Putamen (tissue), 1 donor: Measurements from ENCODE around the gene IQCH.

Experiments
- DNase-seq: peaks from one replicate; pipeline ENCODE4 v3.0.0-alpha.2; 2016; ENCODE audit warnings: low spot score

Gene IQCH

DNA sequence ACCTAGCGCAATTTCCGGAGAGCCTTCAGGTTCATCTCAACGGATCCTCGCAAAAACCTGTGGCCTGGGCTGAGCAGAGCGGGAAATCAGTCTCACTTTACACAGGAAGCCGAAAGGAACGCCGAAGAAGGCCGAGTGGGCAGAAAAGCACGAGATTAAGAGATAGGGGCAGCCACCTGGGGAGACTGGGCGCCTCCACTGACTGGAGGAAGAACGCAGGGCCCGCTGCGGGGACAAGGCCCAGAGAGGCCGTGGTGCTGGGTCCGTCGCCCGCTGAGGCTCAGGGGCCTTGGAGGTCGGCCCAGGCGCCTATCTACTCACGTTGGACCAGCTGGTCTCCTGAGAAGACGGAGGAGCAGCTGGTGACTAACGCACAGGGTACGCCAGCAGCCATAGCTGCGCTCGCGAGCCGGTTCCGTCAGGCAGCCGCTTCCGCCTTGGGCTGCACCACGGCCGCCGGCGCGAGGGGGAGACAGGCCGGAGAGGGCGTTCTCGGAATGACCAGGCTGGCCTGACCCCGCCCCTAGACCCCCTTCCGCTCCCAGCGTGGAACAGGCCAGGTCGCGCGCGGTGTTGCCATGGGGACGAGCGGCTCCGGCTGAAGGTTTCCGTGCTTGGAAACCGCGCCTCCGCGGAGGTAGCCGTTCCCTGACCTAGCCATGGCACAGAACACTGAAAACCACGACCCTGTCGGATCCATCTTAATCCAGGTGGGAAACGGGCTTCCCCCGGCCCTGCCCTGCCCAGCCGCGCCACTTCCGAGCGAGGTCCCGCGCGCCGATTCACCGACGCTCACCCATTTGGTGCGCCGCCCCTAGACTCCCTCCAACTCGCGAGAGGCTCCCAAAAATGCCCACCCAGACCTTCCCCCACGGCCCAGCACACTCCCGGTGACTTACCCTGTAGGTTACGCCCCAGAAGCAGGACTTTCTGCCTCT, at the start of gene IQCH, which contains the start of gene AAGAB:
Gene IQCH, plus strand, starts transcription at position 549 of the 938 bp plus-strand sequence. Its CDS starts 111 bp downstream, at position 660.
Gene AAGAB, minus strand, starts transcription at position 424 of the 938 bp plus-strand sequence. Its CDS starts 30 bp downstream, at position 394.
- DNase-seq: peak; percentile 93

DNA sequence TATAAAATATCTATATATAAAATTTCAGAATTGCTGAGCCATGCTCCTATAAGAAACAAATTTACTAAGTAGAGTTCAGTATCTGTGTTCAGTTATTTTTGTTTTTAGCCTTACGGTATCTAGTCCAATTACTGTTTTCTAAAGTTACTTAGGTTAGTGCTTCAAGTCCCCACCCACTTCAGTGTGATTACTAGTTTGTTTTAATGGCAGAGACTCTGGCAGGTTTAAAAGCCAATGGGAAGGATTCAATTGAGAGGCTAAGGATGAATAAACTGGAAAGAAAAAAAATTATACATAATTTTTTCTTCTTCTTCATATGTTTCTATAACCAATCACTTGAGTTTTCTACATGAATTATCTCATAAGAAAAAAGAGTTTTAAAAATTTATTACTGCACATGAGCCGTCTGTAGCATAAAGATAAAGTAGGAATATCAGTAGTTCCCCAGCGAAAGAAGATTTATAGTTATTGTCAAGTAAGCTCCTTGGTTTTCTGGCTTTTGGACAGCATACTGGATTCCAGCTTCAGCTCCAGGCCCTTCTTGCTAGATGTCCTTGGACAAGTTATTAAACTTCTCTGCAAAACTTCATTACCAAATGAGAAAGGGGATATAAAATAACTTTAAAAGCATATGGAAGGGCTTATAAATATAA, 46.9 kb upstream of the IQCH start:
- no peak for DNase-seq

DNA sequence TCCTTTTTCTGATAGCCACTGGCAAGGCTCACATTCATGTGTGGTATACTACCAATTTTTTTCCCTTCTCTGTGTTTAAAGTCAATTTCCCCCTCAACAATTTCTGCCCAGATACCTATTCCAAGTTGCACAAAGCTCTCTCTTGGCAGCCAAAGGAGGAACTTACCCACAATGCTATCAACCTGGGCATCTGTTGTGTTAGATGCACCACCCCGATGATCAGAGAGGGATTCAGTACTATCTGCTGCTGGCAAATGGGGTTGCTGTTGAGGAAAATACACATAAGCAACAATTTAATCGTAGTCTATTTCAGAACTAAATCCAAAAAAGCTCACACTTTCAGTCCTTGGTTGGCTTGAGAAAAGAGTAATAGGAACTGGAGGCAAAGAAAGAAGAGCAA, 46.2 kb upstream of the IQCH start:
- no peak for DNase-seq

DNA sequence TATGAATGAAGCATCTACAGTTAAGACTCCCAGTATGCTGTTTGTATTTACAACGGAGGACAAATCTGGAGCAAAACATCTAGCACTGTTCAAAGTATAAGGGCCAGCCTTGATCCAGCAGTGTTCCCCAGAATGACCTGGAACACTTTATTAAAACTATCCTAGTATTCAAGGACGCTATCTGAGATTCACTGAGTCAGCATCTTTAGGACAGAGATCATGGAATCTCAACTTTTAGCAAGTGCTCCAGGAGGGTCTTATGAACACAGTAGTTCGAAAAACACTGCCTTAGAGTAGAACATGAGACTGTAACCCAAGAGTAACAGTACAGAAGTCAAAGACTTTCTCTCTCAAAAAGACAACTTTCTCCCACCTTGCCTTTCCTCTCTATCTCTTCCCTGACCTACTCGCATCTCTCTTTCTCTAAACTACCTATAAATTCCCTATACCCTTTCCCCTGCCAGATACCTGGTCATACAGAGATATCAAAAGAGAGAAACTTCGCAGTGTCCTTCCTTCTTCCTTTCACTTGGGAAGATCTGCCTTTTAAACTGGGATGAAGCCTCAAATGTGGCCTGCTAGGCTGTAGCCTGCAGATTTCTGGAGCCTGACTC, 43.9 kb upstream of the IQCH start:
- DNase-seq: no peak

DNA sequence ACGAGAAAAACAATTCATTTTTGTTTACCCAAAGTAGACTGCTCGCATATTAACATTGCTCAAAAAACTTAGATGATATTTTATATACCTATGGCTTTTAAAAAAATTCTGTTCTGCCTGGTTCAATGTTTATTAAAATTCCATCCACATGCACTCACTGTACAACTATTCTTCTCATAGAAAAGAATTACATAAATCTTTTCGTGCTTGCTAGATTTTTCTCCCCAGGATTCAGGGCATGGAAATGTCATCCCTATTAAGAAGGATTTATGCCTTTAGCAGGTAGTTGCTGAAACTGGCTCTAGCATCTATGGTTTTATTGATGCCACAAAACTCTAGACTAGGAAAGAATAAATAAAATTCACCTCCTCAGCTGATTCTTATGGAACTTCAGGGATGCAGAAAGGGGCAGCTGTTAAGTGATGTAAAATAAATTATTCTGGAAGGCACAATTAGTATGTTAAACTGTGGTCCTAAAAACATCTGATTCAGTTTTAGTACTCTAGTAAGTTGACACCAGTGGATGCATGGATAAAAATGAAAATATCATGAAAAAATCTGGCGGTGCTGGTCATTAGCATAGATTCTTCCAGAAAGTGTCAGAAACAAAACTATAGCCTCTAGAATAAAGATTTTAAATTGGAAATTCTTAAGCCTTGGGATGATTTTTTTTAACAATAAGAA, 41.8 kb upstream of the IQCH start:
- no peak for DNase-seq

DNA sequence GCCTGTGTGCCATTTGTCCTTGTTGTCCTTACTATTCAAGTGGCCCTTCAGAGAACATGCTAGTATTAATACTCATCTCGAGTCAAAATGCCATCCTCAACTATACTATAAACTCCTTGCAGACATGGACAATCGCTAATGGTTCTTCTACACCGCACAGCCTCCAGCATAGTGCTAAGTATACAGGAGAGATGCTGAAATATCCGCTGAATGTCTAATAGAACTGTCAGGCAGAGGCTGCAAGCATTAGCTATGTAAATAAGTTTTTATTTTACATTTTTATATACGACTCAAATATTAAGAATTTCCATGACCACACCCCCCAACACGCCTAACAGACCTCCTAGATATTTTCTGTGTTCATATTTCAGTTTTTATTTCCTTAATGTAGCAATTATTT, 39.5 kb upstream of the IQCH start:
- no peak for DNase-seq

DNA sequence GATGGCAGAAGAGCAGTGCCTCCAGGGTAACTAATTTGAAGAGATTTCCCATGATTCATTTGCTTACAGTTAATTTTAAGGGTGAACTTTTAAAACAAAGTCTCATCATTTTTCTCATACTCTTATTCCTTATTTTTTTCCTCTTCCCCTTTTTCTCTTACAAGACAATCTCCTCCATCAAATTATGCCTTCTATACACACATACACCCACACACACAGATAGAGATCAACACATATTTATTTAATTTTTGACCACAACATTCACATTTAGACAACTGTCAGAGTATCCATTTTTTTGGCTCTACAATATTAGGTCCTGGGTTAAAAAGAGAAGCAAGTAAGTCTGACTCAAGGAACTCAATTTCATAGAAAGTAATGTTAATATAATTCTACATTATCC, 37.7 kb upstream of the IQCH start:
- no peak for DNase-seq

DNA sequence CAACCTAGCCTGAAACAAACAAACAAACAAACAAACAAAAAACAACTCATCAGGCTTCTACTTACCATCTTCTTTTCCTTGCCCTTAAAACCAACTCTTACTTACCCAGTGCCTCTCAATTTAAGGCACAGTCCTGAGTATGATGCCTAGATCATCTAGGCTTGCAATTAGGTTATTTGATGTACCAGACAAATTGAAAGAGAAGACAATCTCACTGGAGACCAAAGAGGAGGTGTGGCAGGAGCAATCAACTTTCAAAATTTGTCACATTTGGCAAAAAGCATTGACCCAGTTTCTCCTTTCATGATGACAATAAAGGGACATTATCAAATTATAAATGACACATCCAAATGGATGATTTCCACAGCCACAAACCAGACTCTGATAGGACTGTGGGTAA, 36.2 kb upstream of the IQCH start:
- no peak for DNase-seq

DNA sequence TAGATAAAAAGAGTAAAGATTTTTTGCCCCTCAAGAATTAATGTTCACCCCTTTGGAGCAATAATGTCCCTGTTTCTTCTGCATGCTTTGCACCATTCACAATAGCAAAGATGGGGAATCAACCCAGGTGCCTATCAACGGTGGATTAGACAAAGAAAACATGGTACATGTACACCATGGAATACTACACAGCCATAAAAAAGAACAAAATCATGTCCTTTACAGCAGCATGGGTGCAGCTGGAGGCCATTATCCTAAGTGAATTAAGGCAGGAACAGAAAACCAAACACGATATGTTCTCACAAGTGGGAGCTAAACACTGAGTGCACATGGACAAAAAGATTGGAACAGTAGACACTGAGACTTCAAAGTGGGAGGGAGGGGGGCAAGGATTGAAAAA, 35.3 kb upstream of the IQCH start:
- DNase-seq: no peak

DNA sequence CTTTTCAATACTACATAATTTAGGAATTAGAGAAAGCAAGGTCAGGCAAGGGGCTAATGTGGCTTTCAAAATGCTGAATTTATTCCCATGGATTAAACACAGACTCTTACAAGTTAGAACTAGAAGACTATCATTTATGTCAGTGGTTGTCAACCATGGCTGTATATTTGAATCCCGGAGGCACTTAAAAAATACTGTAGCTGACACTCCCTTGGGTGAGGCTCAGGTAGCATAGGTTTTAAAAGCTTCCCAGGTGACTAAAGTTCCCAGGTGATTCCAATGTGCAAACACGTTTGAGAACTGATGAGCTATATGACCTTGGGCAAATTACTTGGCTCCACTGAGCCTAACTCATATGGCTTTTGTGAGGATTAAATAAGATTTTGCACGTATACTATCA, 29.7 kb upstream of the IQCH start:
- DNase-seq: no peak

DNA sequence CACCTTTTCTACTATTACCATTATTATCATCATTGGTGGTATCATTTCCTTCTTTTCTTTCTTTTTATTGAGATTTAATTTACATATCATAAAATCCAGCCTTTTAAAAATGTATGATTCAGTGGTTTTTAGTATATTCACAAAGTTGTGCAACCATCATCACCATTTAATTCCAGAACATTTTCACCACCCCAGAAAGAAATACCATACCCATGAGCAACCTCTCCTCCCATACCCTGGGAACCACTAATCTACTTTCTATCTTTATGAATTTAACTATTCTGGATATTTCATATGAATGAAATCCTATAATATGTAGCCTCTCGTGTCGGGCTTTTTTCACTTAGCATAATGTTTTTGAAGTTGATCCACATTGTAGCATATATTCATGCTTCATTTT, 29.2 kb upstream of the IQCH start:
- no peak for DNase-seq

DNA sequence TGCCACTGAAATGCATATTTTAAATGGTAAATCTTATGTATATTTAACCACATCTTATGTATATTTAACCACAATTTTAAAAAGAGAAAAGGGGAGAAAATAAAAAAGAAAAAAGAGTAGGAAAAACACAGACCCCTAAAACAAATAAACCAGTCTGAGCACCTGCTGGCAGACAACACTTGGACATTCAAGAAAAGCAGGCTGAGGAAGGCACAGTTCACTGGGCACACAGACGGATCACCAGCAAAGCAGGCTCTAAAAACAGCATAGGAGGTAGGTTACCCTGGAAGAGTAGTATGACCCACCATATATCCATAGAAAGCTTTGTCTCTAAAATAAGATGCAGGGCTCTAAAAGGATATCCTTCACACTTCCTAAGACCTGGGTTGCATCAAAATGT, 27.2 kb upstream of the IQCH start:
- no peak for DNase-seq

DNA sequence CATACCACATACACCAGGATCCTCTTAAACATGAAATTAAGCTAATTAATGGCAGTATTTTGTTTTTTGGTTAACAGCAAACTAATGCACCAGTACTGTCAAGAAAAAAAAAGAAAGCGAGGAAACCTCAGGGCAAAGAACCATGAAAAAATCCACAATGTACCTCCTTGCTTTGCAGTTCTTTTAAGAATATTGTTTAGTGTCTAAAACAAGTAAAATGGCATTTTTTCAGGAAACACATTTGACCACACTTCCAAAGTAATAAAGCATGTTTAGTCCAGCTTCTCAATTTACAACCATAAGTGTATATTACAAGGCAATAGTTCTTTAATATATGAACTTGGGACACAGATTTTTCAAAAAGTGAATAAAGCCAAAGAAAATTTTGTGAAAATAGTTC, 26.7 kb upstream of the IQCH start:
- no peak for DNase-seq

DNA sequence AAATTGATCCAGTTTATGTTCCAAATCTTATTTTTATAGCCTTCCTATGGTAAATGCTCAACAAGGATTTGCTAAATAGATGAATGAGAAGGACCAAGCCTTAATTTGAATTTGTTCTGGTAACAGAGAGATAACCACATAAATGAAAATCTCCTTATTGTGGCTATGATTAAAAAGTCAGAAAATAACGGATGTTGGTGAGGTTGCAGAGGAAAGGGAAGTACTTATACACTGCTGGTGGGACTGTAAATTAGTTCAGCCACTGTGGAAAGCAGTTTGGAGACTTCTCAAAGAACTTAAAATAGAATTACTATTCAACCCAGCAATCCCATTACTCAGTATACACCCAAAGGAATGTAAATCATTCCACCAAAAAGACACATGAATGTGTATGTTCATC, 26.3 kb upstream of the IQCH start:
- DNase-seq: no peak

DNA sequence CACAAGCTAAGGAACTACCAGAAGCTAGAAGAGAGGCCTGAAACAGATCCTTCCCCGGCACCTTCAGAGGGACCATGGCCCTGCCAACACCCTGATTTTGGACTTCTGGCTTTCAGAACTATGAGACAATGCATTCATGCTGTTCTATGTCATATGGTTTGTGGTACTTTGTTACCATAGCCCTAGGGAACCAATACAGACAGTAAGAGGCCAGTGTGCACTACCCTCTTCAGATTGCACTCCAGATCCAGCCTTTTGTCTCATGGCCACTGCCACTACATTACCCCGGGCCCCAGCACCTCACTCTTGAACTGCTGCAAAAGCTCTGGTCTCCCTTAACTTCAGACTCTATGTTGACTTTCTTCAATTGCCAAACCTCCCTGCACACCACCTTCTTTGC, 24.1 kb upstream of the IQCH start:
- DNase-seq: no peak

DNA sequence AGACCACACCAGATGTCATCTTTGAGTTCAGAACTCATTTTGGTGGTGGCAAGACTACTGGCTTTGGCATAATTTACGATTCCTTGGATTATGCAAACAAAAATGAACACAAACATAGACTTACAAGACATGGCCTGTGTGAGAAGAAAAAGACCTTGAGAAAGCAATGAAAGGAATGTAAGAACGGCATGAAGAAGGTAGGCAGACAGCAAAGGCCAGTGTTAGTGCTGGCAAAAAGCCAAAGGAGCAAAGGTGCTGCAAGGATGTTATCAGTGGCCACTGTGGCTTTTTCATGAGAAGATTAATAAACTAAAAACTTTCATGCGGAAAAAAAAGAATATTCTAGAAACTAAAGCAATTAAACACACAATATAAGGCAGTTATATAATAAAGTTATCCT, 22.0 kb upstream of the IQCH start:
- no peak for DNase-seq

DNA sequence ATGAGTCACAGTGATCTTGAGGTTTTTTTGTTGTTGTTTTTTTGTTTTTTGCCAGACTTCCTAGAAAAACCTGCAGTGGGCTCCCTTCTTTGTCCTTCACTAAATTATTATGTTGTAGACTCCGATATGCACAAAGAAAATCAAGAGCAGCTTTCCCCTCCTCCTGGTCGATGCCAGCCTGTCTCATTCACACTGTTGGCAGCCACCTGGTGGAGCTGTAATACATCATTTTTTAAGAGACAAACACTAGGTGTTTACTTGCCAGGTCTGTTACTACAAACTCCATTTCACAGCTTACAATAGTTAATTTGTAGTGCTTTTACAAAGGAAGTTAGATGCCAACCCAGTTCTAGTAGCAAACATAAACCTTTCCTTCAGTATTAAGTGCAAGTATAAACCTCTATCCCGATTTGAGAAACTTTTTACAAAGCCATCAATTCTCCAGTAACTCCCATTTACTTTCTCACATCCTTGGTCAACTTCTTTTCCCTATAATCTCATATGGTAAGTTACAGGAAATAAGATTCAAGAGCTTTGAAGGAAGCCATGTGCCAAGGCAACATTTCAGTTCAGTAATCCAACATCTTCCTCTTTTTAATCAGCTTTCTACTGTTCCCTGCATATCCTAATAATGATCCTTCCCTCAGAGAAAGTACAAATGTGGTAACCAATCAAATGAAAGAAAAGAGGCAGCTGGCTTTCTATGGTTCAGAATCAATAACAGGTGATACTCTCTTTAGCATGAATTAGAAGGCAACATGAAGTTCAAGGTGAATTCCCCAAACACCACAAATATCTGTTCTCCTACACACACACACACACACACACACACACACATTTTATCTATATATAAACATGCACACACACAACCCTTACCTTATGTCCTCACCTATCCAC, 14.1 kb upstream of the IQCH start:
- DNase-seq: no peak

DNA sequence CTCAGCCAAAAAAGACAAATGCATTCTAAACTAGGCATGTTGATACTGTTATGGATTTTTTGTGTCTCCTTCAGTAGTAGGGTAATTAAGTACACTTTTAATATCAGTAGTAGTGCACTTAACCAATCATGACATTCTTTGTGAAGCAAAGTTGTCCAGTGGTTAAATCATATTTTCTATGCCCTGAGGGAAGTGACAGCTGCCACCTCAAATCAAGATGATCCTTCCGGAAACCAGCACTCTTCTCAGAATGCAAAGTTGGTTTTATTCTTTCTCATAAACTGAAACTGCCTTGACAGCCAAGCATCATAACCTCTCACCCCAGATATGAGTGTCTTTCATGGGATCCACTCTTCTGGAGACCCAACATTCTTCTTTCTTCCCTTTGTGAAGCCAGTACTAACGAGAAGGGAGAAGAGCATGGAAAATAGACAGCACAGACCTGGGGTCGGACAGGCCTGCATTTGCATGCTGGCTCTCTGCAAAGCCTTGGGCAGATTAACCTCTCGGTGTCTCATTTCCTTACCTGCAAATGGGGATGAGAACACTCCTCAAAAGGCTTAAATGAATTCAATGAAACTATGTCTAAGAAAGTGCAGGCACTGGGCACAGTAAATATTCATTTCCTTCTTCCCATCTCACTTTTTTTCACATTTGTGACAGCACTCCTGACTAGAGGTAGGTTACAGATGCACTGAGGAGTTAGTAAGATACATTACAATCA, 13.3 kb upstream of the IQCH start:
- DNase-seq: no peak

DNA sequence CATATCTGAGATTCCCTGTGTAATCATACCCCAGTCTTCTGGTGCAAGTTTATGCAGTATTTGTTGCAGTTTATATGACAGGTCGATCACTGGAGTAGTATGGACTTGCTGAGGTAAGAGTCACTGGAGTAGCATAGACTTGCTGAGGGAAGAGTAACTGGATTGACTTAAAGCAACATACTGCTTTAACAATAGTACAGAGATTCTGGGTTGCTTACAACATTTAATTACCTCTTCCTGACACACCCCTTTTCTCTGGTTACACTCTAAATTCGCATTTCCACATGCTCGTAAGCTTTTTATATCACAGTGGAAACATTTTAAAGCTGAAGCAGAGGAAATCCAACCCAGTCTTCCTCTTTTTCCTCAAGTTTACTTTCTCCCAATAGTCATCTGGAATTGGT, 11.9 kb upstream of the IQCH start:
- no peak for DNase-seq

DNA sequence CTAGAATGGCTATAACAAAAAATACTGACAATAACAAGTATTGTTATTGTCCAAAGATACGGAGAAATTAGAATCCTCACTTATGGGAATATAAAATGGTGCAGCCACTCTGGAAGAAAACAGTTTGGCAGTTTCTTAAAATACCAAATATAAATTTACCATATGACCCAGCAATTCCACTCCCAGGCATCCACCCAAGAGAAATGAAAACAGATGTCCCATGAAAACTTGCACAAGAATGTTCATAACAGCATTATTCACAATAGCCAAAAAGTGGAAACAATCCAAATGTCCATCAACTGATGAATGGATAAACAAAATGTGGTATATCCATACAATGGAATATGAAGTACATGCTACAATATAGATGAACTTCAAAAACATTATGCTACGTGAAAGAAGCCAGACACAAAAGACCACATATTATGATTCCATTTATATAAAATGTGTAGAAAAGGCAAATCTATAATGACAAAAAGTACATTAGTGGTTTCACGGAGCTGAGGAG, 9.6 kb upstream of the IQCH start:
- DNase-seq: no peak
